H1 (cell line): ENCODE results near the gene TMCO2. TPM values are rescaled to one million over a fixed set of nuclear protein-coding genes. Genes with fewer than 3 reads are reported as not detected.

Experiments
- CTCF ChIA-PET: fragments of 300-600 bp; sonication (Branson Sonifier 250); formaldehyde crosslinking; loops from one replicate; lab custom pipeline; 2021; ENCODE audit not compliant: partially characterized antibody; lab: Charles Lee
- POLR2A ChIA-PET: fragments of 300-600 bp; sonication (Branson Sonifier 250); formaldehyde crosslinking; loops from one replicate; lab custom pipeline; 2021; ENCODE audit warnings: inconsistent platforms; ENCODE audit not compliant: partially characterized antibody; lab: Charles Lee
- DNase-seq, 2 experiments: peaks; one replicate each; pipeline versions ENCODE4 v3.0.0 to v3.0.0-alpha.2; 2010 to 2022; ENCODE audit warnings: low spot score in 2 of 2, low read depth in 1 of 2, mixed read lengths in 1 of 2
- FAIRE-seq: peaks from 2 replicates; lab custom pipeline; 2011; peaks lifted over from hg19 to GRCh38; lab: Jason Lieb, UNC
- H2AFZ ChIP-seq: 2 replicates; pipeline ENCODE4 v1.8.1; 2012; ENCODE audit warnings: low read length, inconsistent platforms
- H2AK5ac ChIP-seq: 2 replicates; pipeline ENCODE4 v1.6.1; 2013; ENCODE audit warnings: low read depth, low read length
- H2BK120ac ChIP-seq: replicated peaks from 2 replicates; pipeline ENCODE3; 2013; ENCODE audit warnings: low read depth, low read length, inconsistent platforms
- H2BK12ac ChIP-seq: 2 replicates; pipeline ENCODE4 v1.6.1; 2013; ENCODE audit warnings: low read depth, low read length
- H2BK15ac ChIP-seq: 2 replicates; pipeline ENCODE4 v1.6.1; 2013; ENCODE audit warnings: low read length
- H2BK20ac ChIP-seq: 2 replicates; pipeline ENCODE4 v1.6.1; 2013; ENCODE audit warnings: low read length
- H2BK5ac ChIP-seq: 2 replicates; pipeline ENCODE4 v1.6.1; 2013; ENCODE audit warnings: low read depth, low read length
- H3K14ac ChIP-seq: 2 replicates; pipeline ENCODE4 v1.6.1; 2013; ENCODE audit warnings: inconsistent platforms; ENCODE audit not compliant: insufficient read length
- H3K18ac ChIP-seq: 2 replicates; pipeline ENCODE4 v1.6.1; 2013; ENCODE audit warnings: low read length; ENCODE audit errors: extremely low read depth
- H3K23ac ChIP-seq: 2 replicates; pipeline ENCODE4 v1.6.1; 2013; ENCODE audit warnings: inconsistent platforms; ENCODE audit not compliant: insufficient read length
- H3K23me2 ChIP-seq: 2 replicates; pipeline ENCODE4 v1.6.1; 2013; ENCODE audit warnings: low read depth, low read length
- H3K27ac ChIP-seq: 2 replicates; pipeline ENCODE4 v1.6.1; 2011; ENCODE audit warnings: low read depth, low read length, inconsistent platforms
- H3K27me3 ChIP-seq, 4 experiments: replicated peaks in 1 of 4; 1 replicate in 1 of 4; 2 replicates in 3 of 4; pipeline versions ENCODE4 v1.6.1 to v1.8.1; 2011 to 2013; ENCODE audit warnings: low read length in 3 of 4, mild to moderate bottlenecking in 3 of 4, inconsistent platforms in 2 of 4, mixed read lengths in 2 of 4, moderate library complexity in 1 of 4; ENCODE audit not compliant: control insufficient read depth in 3 of 4, insufficient read depth in 3 of 4; ENCODE audit errors: extremely low read depth in 1 of 4
- H3K36me3 ChIP-seq, 4 experiments: 2 replicates each; pipeline versions ENCODE4 v1.6.1 to v1.8.1; 2011 to 2013; ENCODE audit warnings: mild to moderate bottlenecking in 4 of 4, low read length in 3 of 4, moderate library complexity in 2 of 4, control low read depth in 1 of 4, inconsistent platforms in 1 of 4; ENCODE audit not compliant: insufficient read depth in 4 of 4, control insufficient read depth in 2 of 4
- H3K4ac ChIP-seq: replicated peaks from 2 replicates; pipeline ENCODE3; 2013; ENCODE audit warnings: low read length, low read depth, mixed read lengths, inconsistent platforms; ENCODE audit not compliant: insufficient read length
- H3K4me1 ChIP-seq, 4 experiments: replicated peaks in 1 of 4; 1 replicate in 1 of 4; 2 replicates in 3 of 4; pipeline versions ENCODE4 v1.6.1 to v1.8.1; 2011 to 2013; ENCODE audit warnings: low read length in 3 of 4, inconsistent platforms in 2 of 4, mixed read lengths in 1 of 4; ENCODE audit not compliant: insufficient read depth in 4 of 4, control insufficient read depth in 3 of 4
- H3K4me2 ChIP-seq, 2 experiments: 2 replicates each; pipeline versions ENCODE4 v1.6.1 to v1.8.1; 2011 to 2013; ENCODE audit warnings: low read depth in 2 of 2, low read length in 2 of 2, control low read depth in 1 of 2, inconsistent platforms in 1 of 2, mild to moderate bottlenecking in 1 of 2; ENCODE audit not compliant: insufficient read depth in 1 of 2
- H3K4me3 ChIP-seq, 4 experiments: fragments of 200-600, 300-600 bp in 1 of 4; sonication (generic), shearing (Covaris generic), sonication (Bioruptor Twin) in 1 of 4; 2 replicates each; pipeline versions ENCODE4 v1.5.1 to v1.8.1; 2011 to 2016; ENCODE audit warnings: low read length in 4 of 4, low read depth in 3 of 4, control low read depth in 2 of 4, inconsistent platforms in 2 of 4, mild to moderate bottlenecking in 2 of 4, mixed read lengths in 1 of 4, moderate library complexity in 1 of 4; ENCODE audit not compliant: insufficient read depth in 2 of 4; ENCODE audit errors: extremely low read depth in 1 of 4
- H3K56ac ChIP-seq: replicated peaks from 2 replicates; pipeline ENCODE3; 2013; ENCODE audit warnings: low read depth, mild to moderate bottlenecking, mixed read lengths, low read length, inconsistent platforms; ENCODE audit not compliant: insufficient read length
- H3K79me1 ChIP-seq: 2 replicates; pipeline ENCODE4 v1.6.1; 2013; ENCODE audit warnings: low read depth, low read length, control low read depth
- H3K79me2 ChIP-seq, 2 experiments: 2 replicates each; pipeline versions ENCODE4 v1.6.1 to v1.8.1; 2012 to 2013; ENCODE audit warnings: low read length in 2 of 2, mild to moderate bottlenecking in 2 of 2, inconsistent platforms in 1 of 2; ENCODE audit not compliant: insufficient read depth in 2 of 2, control insufficient read depth in 1 of 2
- H3K9ac ChIP-seq, 4 experiments: replicated peaks in 1 of 4; 1 replicate in 1 of 4; 2 replicates in 3 of 4; pipeline versions ENCODE4 v1.6.1 to v1.8.1; 2011 to 2013; ENCODE audit warnings: low read depth in 3 of 4, low read length in 3 of 4, control low read depth in 2 of 4, mild to moderate bottlenecking in 2 of 4, moderate library complexity in 2 of 4, inconsistent platforms in 1 of 4; ENCODE audit errors: extremely low read depth in 1 of 4
- H3K9me3 ChIP-seq, 2 experiments: 2 replicates each; pipeline versions ENCODE4 v1.6.1 to v1.8.1; 2012 to 2013; ENCODE audit warnings: mild to moderate bottlenecking in 2 of 2, moderate library complexity in 2 of 2, control low read depth in 1 of 2, inconsistent platforms in 1 of 2, low read depth in 1 of 2, low read length in 1 of 2, mixed read lengths in 1 of 2; ENCODE audit not compliant: insufficient read depth in 2 of 2
- H4K20me1 ChIP-seq, 2 experiments: replicated peaks in 1 of 2; 2 replicates each; pipeline versions ENCODE3 to v1.8.1; 2011 to 2013; ENCODE audit warnings: inconsistent platforms in 2 of 2, low read length in 2 of 2, mild to moderate bottlenecking in 1 of 2; ENCODE audit not compliant: insufficient read depth in 2 of 2, control insufficient read depth in 1 of 2
- H4K5ac ChIP-seq: 2 replicates; pipeline ENCODE4 v1.6.1; 2013; ENCODE audit warnings: low read length, low read depth, mixed read lengths, inconsistent platforms; ENCODE audit not compliant: insufficient read length
- H4K8ac ChIP-seq: 2 replicates; pipeline ENCODE4 v1.8.0; 2013; ENCODE audit warnings: mild to moderate bottlenecking, moderate library complexity, low read length, inconsistent platforms; ENCODE audit not compliant: insufficient read depth; ENCODE audit errors: extremely low read depth
- H4K91ac ChIP-seq: replicated peaks from 2 replicates; pipeline ENCODE3; 2013; ENCODE audit warnings: low read length, mixed read lengths, inconsistent platforms; ENCODE audit not compliant: insufficient read length
- SIRT6 ChIP-seq: IDR thresholded peaks from one replicate; pipeline ENCODE4 v1.7.1; 2012; ENCODE audit warnings: low read length, inconsistent platforms
- WGBS, 2 experiments: shearing (Covaris generic) in 1 of 2; methylation state at CpG; one replicate each; pipeline versions ENCODE4 v1.1.6 to v1.1.7; 2013 to 2015; ENCODE audit warnings: low lambda C conversion rate in 2 of 2, mixed read lengths in 2 of 2, inconsistent platforms in 1 of 2, low coverage in 1 of 2, missing lambda C conversion rate in 1 of 2; ENCODE audit not compliant: insufficient replicate concordance in 2 of 2, insufficient coverage in 1 of 2, insufficient read length in 1 of 2; ENCODE audit errors: extremely low coverage in 1 of 2, missing lambda C conversion rate in 1 of 2; 5-methylcytosine and 5-hydroxymethylcytosine counted together
- polyA plus RNA-seq, 7 experiments: library from polyadenylated mRNA; depleted of rRNA in 3 of 7; stranded (reverse) in 5 of 7; unstranded in 2 of 7; fragments of >200 nt in 5 of 7; fragments of 200-250 nt in 2 of 7; gene quantifications; 1 replicate in 5 of 7; 2 replicates in 1 of 7; 4 replicates in 1 of 7; pipeline versions ENCODE4 v1.2.1 to v1.2.3, GENCODE V29; 2011 to 2013; ENCODE audit warnings: missing spikeins in 2 of 7, mixed read lengths in 2 of 7
- total RNA-seq: library from RNA; stranded (reverse); fragmentation: NEBNext Ultra II Directional; extraction: Animal tissue kit (Norgen Biotek cat#: 25700); gene quantifications from 2 replicates; pipeline ENCODE4 v1.2.1, GENCODE V29; 2021

Gene TMCO2
- total and polyA plus RNA-seq, 2 of the 8 experiments (the other 6 are each of a cell fraction or from before 2014, with no cell fraction given): not detected

- Histone ChIP-seq H3K9ac (no peak overlapping the region), H4K91ac (no peak overlapping the region), H3K79me2 (no peaks in the 10 kb centered on the region), H3K27me3 (peaks cover 0 to 1% (median 0%) of the 10 kb centered on the region in 4 experiments; a peak in 1 of 7 replicates), H2AK5ac (no peak overlapping the region), H3K4me2 (no peak overlapping the region), H3K4me1 (no peaks in the 10 kb centered on the region), H3K9me3 (no peaks in the 10 kb centered on the region), H3K4ac (no peak overlapping the region), H4K8ac (no peak overlapping the region), H2BK120ac (no peak overlapping the region), H3K56ac (no peak overlapping the region), H2BK15ac (no peak overlapping the region), H3K18ac (no peak overlapping the region), H3K23ac (no peak overlapping the region), H2BK12ac (no peak overlapping the region), H3K27ac (no peak overlapping the region), H2BK5ac (no peak overlapping the region), H3K4me3 (no peak overlapping the region), H2AFZ (no peak overlapping the region), H4K20me1 (no peaks in the 10 kb centered on the region), H4K5ac (no peak overlapping the region), H3K79me1 (no peaks in the 10 kb centered on the region), H3K23me2 (no peaks in the 10 kb centered on the region), H3K14ac (no peak overlapping the region), H2BK20ac (no peak overlapping the region), H3K36me3 (no peaks in the 10 kb centered on the region)
- POLR2A ChIA-PET: no interaction called here
- FAIRE-seq: no peak
- no peak for TF ChIP-seq SIRT6
- DNase-seq: no peak
- CTCF ChIA-PET: interaction anchor here (0.6 to 1.4 kb wide), 3 partner anchors 38 to 96 kb away, joined by 3 read pairs; no protein-coding TSS in a partner anchor
- WGBS, 2 experiments: 86% methylated on average over 3 of the region's 3 CpGs; no CpG with 5 or more reads in 1 of the 2 experiments
Observed at GRCh38 chr1:40245686-40246085, 2.1 kb upstream of the TMCO2 start.
